ENCODE data around the gene PDCD11.

DNA sequence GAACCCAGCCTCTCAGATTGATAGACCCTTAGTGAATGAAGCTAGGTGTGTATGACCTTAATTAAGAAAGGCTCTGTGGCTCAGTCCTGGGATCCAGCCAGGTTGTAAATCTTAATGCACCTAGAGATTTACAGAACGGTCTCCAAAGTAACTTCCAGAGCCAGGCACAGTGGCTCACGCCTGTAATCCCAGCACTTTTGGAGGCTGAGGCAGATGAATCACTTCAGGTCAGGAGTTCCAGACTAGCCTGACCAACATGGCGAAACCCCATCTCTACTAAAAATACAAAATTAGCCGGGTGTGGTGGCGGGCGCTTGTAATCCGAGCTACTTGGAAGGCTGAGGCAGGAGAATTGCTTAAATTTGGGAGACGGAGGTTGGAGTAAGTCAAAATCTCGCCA lies 31.4 kb downstream of the PDCD11 start:
- TF ChIP-seq POLR2A (IDR thresholded peaks at IDR 0.05) (no peak), EP300 (IDR thresholded peaks at IDR 0.05) (no peak)
- TF ChIP-seq, protein P1, sequence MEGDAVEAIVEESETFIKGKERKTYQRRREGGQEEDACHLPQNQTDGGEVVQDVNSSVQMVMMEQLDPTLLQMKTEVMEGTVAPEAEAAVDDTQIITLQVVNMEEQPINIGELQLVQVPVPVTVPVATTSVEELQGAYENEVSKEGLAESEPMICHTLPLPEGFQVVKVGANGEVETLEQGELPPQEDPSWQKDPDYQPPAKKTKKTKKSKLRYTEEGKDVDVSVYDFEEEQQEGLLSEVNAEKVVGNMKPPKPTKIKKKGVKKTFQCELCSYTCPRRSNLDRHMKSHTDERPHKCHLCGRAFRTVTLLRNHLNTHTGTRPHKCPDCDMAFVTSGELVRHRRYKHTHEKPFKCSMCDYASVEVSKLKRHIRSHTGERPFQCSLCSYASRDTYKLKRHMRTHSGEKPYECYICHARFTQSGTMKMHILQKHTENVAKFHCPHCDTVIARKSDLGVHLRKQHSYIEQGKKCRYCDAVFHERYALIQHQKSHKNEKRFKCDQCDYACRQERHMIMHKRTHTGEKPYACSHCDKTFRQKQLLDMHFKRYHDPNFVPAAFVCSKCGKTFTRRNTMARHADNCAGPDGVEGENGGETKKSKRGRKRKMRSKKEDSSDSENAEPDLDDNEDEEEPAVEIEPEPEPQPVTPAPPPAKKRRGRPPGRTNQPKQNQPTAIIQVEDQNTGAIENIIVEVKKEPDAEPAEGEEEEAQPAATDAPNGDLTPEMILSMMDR (IDR thresholded peaks at IDR 0.05): no peak

Measured in suprapubic skin (tissue), 3 donors.